HG03097 (cell line): ENCODE measurements around the gene FOXA3.

Source experiments
- ATAC-seq: cut with Tn5 transposase; IDR thresholded peaks from one replicate; pipeline ENCODE4 v1.9.1; 2021; ENCODE audit not compliant: unreplicated experiment, low FRiP score

FOXA3 gene

GRCh38 chr19:45913874-45914830 is 50.0 kb downstream of the FOXA3 start, which contains the start of gene NANOS2:
TSS of gene NANOS2 (minus strand) at chr19:45914778. CDS start at chr19:45914693, 85 bp downstream.
- no peak for ATAC-seq

- ATAC-seq: no peak
Observed at GRCh38 chr19:45917421-45918091, 53.4 kb downstream of the FOXA3 start.

- no peak for ATAC-seq
Observed at GRCh38 chr19:45918721-45919120, 54.6 kb downstream of the FOXA3 start.

- ATAC-seq: no peak
Observed at GRCh38 chr19:45919678-45920077, 55.6 kb downstream of the FOXA3 start.

- ATAC-seq: no peak
Observed at GRCh38 chr19:45920458-45920857, 56.3 kb downstream of the FOXA3 start.

- no peak for ATAC-seq
Observed at GRCh38 chr19:45922281-45922680, 58.2 kb downstream of the FOXA3 start.
